ENCODE results near the gene ITPKC.
A peak's percentile ranks its signal among the peaks of the same experiment; 100 is the strongest.
"Not testable (repeated sequence)": the region's sequence is repeated elsewhere in the genome, so short reads cannot be mapped to it uniquely, and the experiment has no call there.

The ITPKC gene

GRCh38 chr19:40716031-40716481 is 856 bp upstream of the ITPKC start:
- DNase-seq (ENCODE audit: low spot score): peak; percentile 63

DNA sequence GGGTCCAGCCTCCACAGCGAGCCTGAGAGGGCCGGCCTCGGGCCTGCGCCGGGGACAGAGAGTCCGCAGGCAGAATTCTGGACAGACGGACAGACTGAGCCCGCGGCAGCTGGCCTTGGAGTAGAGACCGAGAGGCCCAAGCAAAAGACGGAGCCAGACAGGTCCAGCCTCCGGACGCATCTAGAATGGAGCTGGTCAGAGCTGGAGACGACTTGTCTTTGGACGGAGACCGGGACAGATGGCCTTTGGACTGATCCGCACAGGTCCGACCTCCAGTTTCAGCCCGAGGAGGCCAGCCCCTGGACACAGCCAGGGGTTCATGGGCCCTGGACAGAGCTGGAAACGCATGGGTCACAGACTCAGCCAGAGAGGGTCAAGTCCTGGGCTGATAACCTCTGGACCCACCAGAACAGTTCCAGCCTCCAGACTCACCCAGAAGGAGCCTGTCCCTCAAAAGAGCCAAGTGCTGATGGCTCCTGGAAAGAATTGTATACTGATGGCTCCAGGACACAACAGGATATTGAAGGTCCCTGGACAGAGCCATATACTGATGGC is 490 bp downstream of the ITPKC start:
- DNase-seq (ENCODE audit: low spot score): no peak

- DNase-seq (ENCODE audit: low spot score): no peak
Measured at GRCh38 chr19:40717880-40718773, 1.2 kb downstream of the ITPKC start.

DNA sequence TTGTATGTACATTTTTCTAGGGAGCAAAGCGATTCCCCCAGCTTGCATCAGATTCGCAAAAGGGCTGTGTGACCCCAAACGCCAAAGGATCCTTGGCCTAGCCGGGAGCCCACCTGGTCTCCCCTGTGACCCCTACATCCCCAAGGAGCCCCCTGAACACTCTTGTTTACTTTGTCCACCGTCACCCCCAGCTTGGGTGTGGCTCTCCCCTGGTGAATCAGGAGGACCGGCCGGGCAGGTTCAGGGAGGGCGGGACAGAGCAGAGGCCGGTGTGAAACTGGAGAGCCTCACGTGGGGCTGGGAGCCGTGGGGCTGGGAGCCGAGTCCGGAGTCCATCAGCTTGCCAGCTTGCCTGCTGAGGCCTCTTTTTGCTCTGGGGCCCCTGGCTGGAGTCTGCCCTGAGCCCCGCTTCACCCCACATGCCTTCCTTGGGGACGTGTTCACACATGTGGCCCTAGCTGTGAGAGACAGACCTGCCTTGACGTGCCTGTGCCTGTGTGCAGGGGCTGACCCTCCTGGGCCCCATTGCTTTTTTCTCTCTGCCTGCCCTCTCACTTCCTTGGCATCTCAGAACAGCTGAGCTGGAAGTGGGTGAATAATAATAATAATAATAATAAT is 2.0 kb downstream of the ITPKC start:
- no peak for DNase-seq (ENCODE audit: low spot score)

GRCh38 chr19:40719414-40719894 is 2.5 kb downstream of the ITPKC start:
- no peak for DNase-seq (ENCODE audit: low spot score)

GRCh38 chr19:40721140-40721486 is 4.2 kb downstream of the ITPKC start:
- no peak for DNase-seq (ENCODE audit: low spot score)

DNA sequence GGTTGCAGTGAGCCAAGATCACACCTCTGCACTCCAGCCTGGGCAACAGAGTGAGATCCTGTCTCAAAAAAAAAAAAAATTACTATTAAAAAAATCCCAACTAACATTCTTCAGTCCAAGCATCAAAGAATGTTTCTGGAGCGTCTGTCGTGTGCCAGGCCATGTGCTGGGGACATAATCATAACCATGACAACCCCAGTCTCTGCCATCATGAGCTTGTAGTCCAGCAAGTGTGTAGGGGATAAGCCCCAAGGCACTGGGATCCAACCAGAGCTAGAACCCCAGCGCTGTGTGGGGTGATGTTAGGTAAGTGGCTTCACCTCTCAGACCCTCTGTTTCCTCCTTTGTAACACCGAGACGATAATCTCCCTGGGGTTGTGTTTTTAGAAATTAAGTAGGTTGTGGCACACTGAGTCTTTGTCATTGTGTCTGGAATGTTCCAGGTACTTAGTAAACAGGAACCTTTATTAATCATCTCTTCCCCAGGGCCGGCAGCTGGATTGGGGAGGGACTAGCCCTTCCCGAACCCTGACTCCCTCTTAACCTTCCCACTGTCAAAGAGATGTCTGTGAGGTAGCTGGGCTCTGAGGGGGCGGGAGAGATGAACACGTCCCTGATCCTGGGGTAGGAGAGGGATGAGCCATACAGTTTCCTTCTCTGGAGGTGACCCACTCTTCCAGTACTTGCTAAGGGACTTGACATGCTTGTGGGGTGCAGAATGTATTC is 5.2 kb downstream of the ITPKC start:
- DNase-seq (ENCODE audit: low spot score): no peak

DNA sequence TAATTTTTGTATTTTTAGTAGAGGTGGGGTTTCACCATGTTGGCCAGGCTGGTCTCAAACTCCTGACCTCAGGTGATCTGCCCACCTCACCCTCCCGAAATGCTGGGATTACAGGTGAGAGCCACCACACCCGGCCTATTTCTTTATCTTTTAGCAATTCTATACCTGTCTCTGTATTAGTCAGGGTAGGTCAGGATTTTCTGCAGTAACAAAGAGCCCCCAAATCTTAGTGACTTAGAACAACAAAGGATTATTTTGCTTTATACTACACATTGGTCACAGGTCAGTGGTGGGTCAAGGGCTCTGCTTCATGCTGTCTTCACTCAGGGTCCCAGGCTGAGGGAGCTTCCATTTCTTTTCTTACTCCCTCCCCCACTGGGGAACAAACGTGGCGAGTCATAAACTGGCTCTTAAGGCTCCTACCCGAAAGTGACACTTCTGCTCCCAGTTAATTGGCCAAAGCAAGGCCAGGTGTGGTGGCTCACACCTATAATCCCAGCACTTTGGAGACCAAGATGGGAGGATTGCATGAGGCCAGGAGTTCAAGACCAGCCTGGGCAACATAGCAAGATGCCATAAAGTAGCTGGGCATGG is 6.8 kb downstream of the ITPKC start:
- no peak for DNase-seq (ENCODE audit: low spot score)

DNA sequence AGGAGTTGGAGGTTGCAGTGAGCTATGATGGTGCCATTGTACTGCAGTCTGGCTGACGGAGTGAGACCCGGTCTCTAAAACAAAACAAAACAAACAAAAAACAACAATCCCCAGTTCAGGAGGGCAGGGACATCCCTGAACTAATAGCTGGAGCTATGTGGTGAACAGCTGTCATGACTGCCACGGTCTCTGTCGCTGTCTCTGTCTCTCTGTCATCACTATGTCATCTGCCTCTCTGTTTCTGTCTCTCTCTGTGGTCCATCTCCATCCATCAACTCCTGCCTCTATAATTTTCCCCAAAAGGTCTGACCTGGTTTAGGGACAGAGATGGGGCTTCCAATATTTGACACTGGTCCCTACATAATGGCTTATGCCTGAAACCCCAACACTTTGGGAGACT is 7.4 kb downstream of the ITPKC start:
- no peak for DNase-seq (ENCODE audit: low spot score)

DNA sequence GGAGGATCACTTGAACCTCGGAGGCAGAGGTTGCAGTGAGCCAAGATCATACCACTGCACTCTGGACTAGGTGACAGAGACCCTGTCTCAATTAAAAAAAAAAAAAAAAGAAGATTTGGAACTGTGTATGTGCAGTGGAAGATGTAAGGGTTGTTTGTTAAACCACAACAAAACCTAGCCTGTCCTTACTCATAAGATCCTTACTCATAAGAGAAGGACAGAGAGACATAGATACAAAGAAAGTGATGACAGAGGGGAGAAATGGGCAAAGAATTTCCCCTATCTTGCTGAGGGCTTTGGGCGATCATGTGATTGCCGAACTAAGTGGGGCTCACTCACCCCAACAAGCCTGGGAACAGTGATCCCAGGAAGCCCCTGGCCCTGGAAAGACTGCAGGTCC is 7.9 kb downstream of the ITPKC start:
- DNase-seq (ENCODE audit: low spot score): peak; percentile 46

GRCh38 chr19:40726279-40726678 is 9.4 kb downstream of the ITPKC start:
- no peak for DNase-seq (ENCODE audit: low spot score)

- not testable (repeated sequence) for DNase-seq (ENCODE audit: low spot score)
Measured at GRCh38 chr19:40730065-40730464, 13.2 kb downstream of the ITPKC start.

DNA sequence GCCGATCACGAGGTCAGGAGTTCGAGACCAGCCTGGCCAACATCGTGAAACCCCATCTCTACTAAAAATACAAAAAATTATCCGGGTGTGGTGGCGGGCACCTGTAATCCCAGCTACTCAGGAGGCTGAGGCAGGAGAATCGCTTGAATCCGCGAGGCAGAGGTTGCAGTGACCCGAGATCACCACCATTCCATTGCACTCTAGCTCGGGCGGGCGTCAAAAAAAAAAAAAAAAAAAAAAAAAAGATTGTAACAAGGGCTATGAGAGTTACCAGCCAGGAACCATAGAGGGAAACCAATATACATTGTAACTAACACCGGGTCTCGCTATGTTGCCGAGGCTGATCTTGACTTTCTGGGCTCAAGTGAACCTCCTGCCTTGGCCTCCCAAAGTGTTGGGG is 15.4 kb downstream of the ITPKC start:
- not testable (repeated sequence) for DNase-seq (ENCODE audit: low spot score)

- no peak for DNase-seq (ENCODE audit: low spot score)
Measured at GRCh38 chr19:40733149-40733548, 16.2 kb downstream of the ITPKC start.

- DNase-seq (ENCODE audit: low spot score): no peak
Measured at GRCh38 chr19:40735013-40735771, 18.3 kb downstream of the ITPKC start.

DNA sequence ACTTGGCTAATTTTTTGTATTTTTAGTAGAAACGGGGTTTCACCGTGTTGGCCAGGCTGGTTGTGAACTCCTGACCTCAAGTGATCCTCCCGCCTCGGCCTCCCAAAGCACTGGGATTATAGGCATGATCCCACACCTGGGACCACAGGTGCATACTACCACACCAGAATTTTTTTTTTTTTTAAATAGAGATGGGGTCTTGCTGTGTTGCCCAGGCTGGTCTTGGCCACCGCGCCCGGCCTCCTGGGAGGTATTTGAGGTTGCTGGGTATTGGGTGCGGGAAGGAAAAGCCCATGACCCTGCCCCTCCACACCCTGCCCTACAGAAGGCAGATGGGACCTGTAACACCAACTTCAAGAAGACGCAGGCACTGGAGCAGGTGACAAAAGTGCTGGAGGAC is 19.7 kb downstream of the ITPKC start:
- DNase-seq (ENCODE audit: low spot score): no peak

- DNase-seq (ENCODE audit: low spot score): no peak
Measured at GRCh38 chr19:40737102-40737644, 20.3 kb downstream of the ITPKC start.

DNA sequence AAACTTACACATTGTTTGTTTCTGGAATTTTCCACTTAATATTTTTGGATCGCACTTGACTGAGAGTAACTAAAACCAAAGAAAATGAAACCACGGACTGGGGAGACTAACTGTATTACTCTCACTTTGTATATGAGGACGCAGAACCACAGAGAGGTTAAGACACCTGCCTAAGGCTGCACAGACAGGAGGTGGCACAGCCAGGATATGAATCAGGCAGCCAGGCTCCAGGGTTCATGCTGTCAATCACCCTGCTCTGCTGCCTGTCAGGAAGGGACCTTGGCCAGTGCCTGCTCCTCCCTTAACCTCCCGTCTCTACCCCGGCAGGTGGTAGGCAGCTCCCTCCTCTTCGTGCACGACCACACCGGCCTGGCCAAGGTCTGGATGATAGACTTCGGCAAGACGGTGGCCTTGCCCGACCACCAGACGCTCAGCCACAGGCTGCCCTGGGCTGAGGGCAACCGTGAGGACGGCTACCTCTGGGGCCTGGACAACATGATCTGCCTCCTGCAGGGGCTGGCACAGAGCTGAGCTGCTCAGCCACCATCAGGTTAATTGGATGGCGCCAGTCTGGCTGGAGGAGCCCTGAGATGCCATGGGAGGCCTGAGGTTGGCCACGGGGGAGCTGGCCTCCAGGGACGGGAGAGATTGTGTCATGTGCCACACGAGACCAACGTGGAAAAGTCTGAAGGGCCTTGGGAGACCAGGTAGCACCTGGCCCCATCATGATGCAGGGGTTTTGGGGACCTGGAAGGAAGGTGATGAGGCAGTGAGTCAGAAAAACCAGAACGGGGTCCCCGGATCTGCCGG is 22.3 kb downstream of the ITPKC start:
- no peak for DNase-seq (ENCODE audit: low spot score)

- DNase-seq (ENCODE audit: low spot score): no peak
Measured at GRCh38 chr19:40739871-40740703, 23.2 kb downstream of the ITPKC start.
